Measurements from ENCODE around the gene ACSF2.

DNA sequence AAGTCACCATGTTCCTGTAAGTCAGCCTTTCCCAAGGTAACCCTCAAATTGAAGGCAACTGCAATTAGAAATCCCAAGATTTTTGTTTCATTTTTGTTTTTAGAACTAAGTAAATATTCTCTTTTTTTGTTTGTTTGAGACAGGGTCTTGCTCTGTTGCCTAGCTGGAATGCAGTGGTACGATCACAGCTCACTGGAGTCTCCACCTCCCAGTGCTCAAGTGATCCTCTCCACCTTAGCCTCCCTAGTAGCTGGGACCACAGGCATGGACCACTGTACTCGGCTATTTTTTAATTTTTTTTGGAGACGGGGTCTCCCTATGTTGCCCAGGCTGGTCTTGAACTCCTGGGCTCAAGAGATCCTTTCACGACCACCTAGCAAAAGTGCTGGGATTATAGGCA lies 18.1 kb upstream of the ACSF2 start:
- TF ChIP-seq POLR2A (IDR thresholded peaks at IDR 0.05): no peak
- TF ChIP-seq, protein P1, sequence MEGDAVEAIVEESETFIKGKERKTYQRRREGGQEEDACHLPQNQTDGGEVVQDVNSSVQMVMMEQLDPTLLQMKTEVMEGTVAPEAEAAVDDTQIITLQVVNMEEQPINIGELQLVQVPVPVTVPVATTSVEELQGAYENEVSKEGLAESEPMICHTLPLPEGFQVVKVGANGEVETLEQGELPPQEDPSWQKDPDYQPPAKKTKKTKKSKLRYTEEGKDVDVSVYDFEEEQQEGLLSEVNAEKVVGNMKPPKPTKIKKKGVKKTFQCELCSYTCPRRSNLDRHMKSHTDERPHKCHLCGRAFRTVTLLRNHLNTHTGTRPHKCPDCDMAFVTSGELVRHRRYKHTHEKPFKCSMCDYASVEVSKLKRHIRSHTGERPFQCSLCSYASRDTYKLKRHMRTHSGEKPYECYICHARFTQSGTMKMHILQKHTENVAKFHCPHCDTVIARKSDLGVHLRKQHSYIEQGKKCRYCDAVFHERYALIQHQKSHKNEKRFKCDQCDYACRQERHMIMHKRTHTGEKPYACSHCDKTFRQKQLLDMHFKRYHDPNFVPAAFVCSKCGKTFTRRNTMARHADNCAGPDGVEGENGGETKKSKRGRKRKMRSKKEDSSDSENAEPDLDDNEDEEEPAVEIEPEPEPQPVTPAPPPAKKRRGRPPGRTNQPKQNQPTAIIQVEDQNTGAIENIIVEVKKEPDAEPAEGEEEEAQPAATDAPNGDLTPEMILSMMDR (IDR thresholded peaks at IDR 0.05): no peak
- no peak for TF ChIP-seq EP300 (IDR thresholded peaks at IDR 0.05)
